GDM1 (cell line): Measurements from ENCODE around the gene PTPRN2.

Experiments used
- DNase-seq: peaks from one replicate; lab custom pipeline; 2025; lab: John Stamatoyannopoulos, UW

The PTPRN2 gene

DNA sequence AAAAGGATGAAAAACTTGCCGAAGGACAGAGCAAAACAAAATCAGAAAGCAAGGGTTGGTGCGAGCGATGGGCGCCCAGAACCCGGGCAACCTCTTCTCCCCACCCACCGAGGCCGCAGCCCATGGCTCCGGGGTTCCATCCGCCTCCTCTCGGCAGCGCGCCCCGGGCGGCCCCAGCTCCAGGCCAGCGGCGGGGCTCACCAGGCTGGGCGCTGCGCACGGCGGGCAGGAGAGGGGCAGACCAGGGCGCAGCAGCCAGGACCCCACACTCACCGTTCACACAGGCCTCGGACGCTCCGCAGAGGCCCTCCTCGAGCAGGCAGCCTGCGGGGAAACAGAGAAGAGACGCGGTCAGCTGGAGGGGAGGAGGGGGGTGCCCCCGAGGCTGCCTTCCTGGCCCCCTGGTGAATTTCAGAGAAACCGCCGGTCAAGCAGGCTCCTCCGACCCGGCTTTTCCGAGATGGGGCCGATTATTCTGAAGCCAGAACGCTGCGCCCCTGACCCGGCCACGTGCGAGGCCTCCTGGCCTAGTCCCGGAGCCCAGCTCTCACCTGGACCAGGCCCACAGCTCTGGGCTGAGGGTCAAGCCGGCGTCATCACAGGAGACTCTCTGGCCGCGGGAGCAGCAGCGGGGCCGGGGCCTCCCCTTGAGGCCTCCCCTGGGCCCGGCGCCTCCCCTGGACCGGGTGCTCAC, 98.0 kb downstream of the PTPRN2 start:
- no peak for DNase-seq

DNA sequence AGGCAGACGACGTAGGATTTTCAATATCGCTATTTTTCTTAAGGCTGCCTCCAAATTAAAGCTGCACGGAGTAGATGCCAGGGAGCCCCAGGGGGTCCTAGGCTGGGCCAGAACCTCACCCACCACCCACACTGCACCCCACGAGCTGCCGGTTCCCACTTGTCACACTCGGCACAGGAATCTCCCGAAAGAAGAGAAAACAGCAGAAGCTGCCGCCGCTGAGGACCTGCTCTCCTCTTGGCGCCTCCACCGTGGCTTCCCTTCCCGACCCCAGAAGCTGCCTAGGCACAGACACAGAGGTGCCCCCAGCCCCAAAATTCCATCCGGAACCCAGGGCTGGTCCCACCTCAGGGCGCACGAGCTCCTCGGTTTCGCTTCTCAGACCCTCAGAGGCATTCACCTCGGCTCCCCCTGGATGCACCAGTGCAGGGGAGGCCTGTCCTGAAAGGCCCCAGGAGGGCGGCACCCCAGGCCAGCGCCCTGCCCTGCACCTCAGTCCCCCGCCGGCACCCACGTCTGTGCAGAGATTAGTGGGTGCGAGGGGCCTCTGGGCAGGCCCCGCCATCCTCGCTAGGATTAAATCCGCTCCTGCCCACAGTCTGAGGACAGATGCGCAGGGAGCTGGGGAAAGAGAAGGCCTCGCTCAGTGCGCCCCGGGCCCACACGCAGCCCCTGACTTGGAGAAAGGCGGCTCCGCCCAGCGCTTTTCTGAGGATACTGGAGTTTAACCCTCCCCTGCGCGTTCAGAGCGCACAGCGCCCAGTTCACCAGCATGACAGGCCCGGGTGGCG, 99.2 kb downstream of the PTPRN2 start:
- no peak for DNase-seq

DNA sequence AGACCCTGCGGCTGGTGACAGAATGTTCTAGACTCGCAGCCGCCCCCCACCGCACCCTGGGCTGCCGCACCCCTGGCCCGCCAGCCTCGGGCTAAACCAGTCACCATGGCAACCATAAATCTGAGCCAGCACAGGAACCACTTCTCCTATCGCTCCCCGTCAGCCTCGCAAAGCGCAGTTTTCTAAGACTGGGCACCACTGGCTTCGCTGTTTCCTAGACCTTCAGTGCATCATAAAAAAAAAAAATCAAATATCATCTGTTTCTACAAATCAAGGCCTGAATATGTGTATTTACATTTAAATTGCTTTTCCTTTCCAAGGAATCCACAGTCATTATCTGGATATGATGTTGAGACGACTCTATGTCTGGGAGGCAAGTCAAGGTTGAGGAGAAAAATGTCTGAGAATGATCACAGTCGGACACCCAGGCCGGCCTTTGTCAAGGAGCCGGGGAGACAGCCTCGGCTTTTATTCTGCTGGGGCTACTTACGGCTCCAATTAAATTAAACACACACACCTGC, 99.9 kb downstream of the PTPRN2 start:
- no peak for DNase-seq

DNA sequence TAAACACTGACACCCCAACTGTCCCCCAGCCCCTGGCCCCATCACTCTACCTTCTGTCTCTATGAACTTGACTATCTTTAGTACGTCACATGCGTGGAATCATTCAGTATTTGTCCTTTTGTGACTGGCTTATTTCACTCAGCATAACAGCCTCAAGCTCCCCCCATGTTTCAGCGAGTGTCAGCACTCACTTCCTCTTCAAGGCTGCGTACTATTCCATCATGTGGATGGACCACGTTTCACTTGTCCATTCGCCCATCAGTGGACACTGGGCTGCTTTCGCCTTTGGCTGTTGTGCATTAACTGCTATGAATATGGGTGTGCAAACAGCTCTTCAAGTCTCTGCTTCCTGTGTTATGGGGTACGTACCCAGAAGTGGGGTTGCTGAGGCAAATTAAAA, 100.7 kb downstream of the PTPRN2 start:
- no peak for DNase-seq

DNA sequence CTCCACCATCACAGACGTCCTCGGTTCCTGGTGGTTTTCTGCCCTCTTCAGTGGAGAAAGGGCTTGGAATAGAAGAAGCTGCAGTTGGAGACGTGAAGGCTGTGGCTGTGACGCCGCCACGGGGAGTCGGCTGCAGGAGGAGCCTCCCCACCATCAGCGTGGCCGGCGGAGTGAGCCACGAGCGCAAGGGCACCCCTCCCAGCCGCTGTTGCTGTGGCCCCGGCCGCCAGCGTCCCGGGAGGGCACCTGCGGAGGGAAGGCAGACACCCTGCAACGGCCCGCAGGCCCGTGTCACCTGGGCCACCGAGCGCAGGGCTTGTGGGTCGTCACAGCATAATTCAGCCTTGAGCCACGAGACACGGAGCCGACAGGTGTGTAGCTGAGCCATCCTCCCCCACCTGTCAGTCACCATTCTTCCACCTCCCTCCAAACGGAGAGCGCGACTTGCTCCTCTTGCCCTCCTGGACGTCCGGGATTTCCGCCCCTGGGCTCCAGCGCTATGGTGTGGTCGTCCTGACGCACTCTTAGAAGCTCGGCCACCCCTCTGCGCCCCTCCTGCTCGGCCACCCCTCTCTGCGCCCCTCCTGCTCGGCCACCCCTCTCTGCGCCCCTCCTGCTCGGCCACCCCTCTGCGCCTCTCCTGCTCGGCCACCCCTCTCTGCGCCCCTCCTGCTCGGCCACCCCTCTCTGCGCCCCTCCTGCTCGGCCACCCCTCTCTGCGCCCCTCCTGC, 102.7 kb downstream of the PTPRN2 start:
- no peak for DNase-seq

DNA sequence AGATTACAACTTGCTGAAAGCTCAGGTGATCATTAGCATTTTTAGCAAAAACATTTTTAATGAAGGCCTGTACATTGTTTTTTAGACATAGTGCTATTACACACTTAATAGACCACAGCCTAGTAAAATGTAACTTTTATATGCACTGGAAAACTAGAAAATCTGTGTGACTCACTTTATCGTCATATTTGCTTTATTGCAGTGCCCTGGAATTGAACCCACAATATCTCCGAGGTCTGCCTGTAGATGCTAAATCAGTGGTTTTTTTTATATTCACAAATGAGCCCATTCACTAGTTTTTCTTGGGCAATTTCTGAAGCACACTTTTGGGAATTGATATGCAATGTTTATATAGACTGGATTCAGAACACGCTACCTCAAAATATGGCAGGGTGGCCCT, 105.1 kb downstream of the PTPRN2 start:
- DNase-seq, result no peak

DNA sequence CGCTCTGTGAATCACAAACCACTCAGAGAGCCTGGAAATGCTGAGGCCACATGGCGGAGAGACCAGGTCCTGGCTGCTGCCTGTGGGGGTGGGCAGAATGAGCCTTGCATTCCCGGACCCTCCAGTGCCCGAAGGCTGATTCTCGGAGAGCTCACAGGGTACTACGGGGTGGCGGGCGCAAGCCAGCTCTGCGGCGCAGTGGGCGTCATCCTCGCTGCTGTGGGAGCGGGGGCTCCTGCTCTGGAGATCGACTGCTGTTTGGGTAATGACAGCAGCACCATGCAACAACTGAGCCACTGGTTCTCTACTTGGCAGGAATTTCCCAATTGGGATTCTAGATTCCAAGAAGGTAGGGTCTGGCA, 108.0 kb downstream of the PTPRN2 start:
- DNase-seq, result no peak

DNA sequence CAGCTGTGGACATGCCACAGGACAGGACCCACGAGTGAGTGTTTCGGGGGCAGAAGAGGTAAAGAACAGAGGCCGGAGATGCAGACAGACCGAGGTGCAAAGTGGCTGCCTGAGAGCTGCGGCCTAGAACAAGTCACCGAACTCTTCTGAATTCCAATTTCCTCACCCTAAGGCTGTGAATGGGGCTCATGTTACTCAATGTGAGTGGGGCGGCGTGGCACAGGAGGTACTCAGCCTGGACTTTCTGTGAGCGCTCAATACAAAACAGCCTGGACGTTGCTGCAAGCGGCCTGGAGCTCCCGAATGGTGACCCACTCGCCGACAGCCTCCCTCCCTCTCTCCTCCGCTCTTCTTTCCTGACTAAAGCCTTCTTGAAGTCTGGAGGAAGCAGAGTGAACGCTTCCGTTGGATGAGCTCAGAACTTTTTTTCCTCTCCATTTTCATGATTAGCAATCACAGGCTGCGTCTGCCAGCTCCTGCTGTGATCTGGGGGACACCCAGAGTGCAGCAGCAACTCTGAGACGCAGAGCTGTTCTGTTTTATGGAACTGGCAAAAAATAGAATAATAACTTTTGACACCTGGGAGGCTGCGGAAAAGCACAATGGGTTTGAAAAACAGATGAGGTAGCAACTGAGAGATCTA, 108.5 kb downstream of the PTPRN2 start:
- no peak for DNase-seq

DNA sequence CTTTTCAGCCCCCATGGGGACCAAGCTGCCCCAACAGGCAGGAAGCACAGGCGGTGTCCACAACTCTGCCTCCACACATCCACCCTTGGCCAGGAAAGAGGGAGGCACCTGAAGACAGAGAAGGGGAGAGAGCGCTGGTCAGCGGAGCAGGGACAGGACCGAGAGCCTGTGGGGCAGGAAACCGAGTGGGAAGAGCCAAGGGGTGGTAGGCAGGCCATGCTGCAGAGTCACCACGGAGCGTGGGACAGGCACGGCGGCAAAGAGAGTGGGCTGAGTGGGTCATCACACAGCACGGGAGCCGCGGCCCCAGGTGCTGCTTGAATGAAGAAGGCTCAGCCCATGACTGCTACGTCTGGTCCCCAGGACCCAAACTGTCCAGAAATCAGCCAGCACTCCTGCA, 109.8 kb downstream of the PTPRN2 start:
- no peak for DNase-seq

DNA sequence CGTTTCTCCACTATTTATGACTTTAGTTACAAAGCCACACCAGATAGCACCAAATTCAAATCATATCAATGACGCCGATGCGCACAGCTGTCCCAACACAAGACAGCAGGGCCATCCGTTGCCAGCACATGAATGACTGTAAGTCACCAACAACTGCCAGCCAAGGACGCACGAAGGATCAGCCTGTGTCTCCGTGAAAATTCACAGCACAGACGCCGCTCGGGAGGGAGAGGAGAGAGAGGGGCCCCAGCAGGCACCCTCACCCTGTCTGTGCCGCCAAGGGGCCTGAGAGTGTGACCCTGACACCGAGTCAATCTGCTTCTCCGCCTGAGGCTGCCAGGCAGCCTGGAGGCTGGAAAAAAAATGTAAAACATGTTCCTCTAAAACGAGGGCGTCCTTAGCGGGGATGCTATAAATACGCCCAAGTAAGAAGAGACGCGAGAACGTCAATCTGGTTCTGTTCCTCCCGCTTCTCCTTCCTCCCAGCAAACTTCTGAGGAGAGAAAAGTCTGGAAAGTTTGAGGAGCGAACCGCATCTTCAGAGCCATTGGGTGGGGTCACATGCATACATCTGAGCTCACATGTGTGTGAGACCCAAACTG, 111.2 kb downstream of the PTPRN2 start:
- no peak for DNase-seq

DNA sequence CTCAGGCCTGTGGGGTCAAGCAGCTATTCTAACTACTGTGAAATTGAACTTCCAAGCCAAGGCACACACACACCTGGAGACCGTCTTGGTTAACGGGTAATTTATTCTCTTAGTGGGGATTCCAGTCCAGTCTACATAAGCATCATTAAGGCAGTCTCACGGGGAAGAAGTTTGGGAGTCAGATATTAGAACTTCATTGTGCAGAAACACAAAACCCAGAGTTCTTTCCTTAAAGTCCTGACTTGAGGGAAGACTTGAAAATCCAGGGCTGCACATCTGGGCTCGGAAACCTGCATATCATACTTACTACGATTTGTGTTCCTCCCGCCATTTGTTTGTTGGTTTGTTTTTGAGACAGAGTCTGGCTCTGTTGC, 112.0 kb downstream of the PTPRN2 start:
- DNase-seq, result no peak

DNA sequence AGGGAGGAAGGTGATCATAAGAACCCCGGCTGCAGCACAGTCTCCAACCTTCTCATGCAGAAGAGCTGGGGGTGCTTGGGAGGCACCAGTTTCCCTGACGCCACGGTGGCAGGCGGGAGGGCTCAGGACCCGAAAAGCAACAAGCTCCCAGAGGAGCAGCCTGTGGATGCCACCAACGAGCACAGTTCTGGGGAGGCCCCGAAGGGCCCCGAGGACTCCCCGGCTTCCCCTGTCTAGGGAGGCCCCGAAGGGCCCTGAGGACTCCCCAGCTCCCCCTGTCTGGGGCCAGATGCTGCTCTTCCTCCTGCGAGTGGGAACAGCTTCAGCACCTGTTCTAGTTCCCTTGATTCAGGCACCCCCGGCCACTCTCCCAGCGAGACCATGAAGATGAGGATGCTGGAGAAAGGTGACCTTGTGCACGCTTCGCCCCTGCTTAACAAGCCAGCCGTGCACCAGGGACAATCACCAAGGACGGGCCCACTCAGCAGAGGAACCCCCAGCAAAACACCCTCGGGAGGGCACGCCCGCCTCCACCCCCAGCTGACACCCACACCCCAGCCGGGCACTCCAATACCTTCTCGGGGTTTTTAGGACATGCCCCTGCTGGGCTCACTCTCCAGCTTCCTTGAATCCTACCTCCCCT, 112.5 kb downstream of the PTPRN2 start:
- DNase-seq, result no peak

DNA sequence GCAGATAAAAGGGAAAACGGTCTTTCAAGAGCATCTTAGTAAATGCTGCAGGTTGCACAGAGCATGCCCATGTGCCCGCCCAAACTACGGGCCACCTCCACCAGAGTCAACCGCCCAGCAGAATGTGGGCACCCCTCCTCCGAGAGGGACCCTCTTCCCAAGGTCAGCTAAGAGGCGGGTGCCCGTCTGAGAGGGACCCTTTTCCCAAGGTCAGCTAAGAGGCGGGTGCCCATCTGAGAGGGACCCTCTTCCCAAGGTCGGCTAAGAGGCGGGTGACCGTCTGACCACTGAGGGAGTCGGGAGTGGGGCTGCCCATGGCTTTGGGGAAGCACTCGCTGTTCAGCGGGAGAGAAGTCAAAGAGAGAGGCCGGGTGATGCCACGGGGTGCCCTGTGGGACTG, 113.1 kb downstream of the PTPRN2 start:
- DNase-seq, result no peak

DNA sequence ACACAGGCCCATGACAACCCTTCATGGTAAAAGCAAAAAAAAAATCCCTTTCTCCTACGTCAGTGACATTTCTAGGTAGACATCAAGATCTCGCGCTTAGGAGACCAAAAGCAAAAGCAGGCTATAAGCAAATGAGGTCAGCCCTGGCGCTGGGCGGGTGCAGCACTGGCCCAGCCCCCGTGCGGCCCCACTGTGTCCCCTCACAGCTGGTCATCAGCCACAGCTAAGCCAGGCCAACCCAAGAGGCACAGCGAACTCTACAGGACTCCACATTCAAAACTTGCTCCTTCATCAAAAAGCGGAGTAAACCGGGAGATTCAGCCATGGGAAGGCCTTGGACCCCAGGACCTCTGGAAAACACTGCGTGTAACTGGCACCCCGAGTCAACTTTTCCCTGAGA, 113.7 kb downstream of the PTPRN2 start:
- no peak for DNase-seq

DNA sequence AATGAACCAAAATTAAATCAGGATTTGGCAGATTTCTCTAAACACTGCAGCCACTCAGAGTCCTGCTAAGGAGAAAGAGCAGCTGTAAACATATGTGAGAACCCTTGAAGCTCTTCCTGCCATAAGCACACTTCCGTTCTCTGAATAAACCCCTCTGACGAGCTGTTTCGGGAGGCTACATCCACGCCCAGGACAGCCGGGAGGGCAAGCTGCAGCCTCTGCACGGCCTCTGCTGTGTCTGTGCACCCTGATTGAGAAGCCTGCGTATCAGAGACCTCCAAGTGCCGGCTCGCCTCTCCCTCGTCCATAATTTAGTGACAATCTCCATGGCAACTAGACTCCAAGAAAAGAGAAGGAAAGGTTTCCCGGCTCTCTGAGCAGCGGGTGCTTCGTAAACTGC, 114.4 kb downstream of the PTPRN2 start:
- no peak for DNase-seq

DNA sequence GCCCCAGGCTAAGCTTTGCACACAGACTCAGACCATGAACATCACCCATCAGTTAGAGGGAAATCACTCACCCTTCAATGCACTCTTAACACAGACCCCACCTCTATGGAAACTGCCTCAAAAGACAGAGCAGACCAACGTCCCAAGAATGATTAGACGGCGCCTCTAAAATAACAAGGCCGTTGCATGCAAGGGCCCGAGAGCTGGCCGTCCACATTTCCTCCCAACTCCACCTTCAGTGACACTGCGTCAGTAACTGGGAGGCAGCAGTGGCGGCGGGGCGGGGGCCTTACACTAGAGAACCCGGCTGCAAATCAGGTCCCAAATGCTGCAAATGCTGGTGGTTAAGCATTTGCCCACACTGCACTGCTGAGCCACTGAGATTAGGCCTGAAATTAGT, 115.0 kb downstream of the PTPRN2 start:
- DNase-seq, result no peak

DNA sequence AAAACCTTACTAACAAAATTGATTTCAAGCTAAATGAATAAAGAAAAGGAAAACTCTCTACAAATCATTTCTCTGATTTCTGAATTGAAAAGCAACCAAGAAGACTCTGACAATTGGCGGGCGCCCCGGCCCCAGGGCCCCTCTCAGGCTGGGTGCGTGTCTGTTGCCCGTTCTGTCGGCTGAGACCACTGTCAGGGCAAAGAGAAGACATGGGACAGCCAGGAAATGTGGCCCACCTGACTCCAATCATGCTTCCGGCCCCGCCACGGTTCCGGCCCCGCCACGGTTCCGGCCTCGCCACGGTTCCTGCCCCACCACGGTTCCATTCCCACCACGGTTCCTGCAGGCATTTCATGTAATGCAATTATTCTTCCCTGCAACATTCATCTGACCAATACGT, 115.9 kb downstream of the PTPRN2 start:
- DNase-seq, result no peak

DNA sequence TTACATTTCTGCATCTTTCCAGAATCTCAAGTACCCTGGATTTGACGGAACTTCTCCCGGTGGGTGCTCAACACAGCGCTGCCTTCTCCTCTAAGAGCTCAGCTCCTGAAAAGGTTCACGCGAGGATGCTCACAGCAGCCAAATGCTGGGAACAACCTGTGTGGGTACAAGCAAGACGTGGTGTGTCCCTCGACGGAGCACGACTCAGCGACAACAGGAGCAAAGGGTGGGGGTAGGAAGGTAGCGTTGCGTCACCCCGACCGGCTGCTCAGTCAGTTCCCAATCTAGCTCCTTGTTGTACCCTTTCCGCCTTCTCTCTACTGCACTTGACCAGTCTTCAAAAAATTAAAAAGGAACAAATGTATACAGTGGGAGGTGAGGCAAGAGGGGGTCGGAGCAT, 117.3 kb downstream of the PTPRN2 start:
- DNase-seq, result no peak

DNA sequence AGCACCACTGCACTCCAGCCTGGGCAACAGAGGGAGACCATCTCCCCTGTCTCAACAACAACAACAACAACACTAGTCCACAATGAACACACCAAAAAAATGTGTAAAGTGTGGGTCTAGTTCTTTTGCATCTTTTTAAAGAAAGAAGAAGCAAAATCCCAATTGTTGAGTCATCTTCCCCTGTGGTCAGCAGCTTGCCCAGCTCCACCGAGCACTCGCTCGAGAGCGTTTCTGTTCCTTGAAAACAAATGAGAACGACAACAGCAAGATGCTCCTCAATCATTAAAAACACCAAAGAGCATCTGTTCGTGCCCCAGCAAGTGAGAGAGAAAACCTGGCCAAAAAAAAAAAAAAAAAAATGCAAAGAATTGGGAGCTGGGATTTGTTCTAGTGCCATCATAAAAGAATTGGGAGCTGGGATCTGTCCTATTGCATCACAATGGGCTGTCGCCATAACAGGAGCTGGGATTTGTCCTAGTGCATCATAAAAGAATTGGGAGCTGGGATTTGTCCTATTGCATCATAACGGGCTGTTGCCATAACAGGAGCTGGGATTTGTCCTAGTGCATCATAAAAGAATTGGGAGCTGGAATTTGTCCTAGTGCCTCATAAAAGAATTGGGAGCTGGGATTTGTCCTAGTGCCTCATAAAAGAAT, 118.1 kb downstream of the PTPRN2 start:
- no peak for DNase-seq

DNA sequence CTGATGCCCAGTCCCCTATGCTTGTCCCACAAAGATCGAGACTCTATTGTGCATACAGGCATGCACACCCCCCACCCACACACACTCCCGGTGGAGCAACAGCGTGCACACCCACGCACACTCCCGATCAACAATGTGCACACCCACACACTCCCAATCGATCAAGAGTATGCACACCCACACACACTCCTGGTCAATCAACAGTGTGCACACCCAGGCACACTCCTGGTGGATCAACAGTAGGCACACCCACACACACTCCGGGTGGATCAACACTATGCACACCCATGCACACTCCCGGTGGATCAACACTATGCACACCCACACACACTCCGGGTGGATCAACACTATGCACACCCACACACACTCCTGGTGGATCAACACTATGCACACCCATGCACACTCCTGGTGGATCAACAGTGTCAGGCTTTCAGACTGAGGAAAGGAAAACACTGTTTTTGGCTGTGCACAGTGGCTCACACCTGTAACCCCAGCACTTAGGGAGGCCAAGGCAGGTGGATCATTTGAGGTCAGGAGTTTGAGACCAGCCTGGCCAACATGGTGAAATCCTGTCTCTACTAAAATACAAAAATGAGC, 118.8 kb downstream of the PTPRN2 start:
- no peak for DNase-seq

DNA sequence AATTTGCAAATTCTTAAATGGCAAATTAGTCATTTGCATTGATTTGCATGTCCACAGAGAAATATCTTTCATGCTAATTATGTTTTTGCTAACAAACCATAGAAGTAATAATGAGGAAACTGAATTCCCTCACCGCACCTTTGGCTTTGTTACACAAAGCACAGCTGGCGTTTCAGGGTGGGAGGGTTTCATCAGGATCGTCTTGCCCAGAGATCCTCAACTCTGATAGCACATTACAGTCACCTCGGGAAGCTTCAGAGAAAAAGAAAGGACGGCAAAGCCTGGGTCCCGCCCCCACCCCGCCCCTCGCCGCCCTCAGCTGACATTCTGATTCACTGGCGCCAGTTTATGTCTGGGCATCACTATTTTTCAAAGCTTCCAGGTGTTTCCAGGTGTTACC, 119.4 kb downstream of the PTPRN2 start:
- no peak for DNase-seq
